Measurements from ENCODE around the gene ANAPC15. TPM values are rescaled to one million over a fixed set of nuclear protein-coding genes. Genes with fewer than 3 reads are reported as not detected.

The ANAPC15 gene
- total and polyA plus RNA-seq, 2 of the 13 experiments (the other 11 are each of a cell fraction or from before 2014, with no cell fraction given): 18.8 to 25.7 TPM

DNA sequence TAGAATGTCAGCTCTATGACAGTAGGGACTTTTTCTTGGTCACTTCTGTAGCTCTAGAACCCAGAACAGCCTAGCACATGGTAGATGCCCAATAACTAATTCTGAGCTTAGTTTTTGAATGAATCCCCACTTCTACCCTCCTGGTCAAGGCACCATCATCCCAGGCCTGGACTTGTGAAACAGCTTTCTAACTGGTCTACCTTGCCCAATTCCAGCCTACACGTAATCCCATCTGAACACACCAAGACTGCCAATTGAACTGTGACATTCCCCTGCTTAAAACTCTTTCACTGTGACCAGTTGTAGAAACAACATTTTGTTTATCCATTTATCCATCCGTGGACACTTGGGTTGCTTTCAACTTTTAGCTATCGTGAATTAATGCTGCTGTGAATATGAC is 16.9 kb upstream of the ANAPC15 start:
- FAIRE-seq (no peak), DNase-seq (ENCODE audit: low spot score) (no peak)
- peaks cover 15% of the 10 kb centered on the region for H3K9me3 ChIP-seq (ENCODE audit: low read length)

More for the DNA sequence above, 16.9 kb upstream of the ANAPC15 start:
- intact Hi-C loops (cut with micrococcal nuclease; ENCODE audit: unreplicated experiment): no loop called here
- ChIA-PET POLR2A (no interaction called here), CTCF (ENCODE audit: low intra/inter-chr PET ratio, low total read pairs) (no interaction called here)
- no peak overlapping the region for H2AFZ ChIP-seq (ENCODE audit: low read length)
- no peaks in the 10 kb centered on the region for H4K20me1 ChIP-seq (ENCODE audit: insufficient read depth, low read length)
- no peak overlapping the region for H3K27ac ChIP-seq (ENCODE audit: extremely low read length, insufficient read depth, low read length)
- H3K27me3 ChIP-seq (ENCODE audit: control insufficient read depth in 1 of 2, insufficient read depth in 2 of 2, low read length in 2 of 2): no peaks in the 10 kb centered on the region; a peak in 3 of 5 replicates
- H3K4me2 ChIP-seq (ENCODE audit: low read depth, low read length): no peak overlapping the region
- no peaks in the 10 kb centered on the region for H3K36me3 ChIP-seq (replicated peaks in 1 of 2; ENCODE audit: control insufficient read depth in 1 of 2, insufficient read depth in 2 of 2, low read length in 2 of 2)
- H3K79me2 ChIP-seq (ENCODE audit: insufficient read depth, low read length): no peaks in the 10 kb centered on the region
- in situ Hi-C loops (cut with HindIII; ENCODE audit: extremely low pct_ligation_motif_present, low pct_unique_long_range_greater_than_20kb): no loop called here
- no peak overlapping the region for H3K9ac ChIP-seq (ENCODE audit: insufficient read depth, low read depth, low read length)
- no peaks in the 10 kb centered on the region for H3K4me1 ChIP-seq (ENCODE audit: insufficient read depth, low read length)
- WGBS (ENCODE audit: low lambda C conversion rate): 12% methylated on average over 3 of the region's 3 CpGs
- BruUV-seq (replicated peaks): no TSS peak
- TF ChIP-seq RARA (CRISPR knock-in tag; IDR thresholded peaks at IDR 0.05) (no peak), ZNF556 (CRISPR knock-in tag; IDR thresholded peaks at IDR 0.05; ENCODE audit: borderline replicate concordance) (no peak), DMTF1 (CRISPR knock-in tag; IDR thresholded peaks at IDR 0.05) (no peak), IRF9 (CRISPR knock-in tag; IDR thresholded peaks at IDR 0.05; ENCODE audit: borderline replicate concordance) (no peak), DNMT1 (CRISPR knock-in tag; IDR thresholded peaks at IDR 0.05) (no peak), DR1 (CRISPR knock-in tag; IDR thresholded peaks at IDR 0.05) (no peak), ZNF740 (CRISPR knock-in tag; IDR thresholded peaks at IDR 0.05) (no peak), NFKBIZ (CRISPR knock-in tag; IDR thresholded peaks at IDR 0.05) (no peak), HOXA7 (CRISPR knock-in tag; IDR thresholded peaks at IDR 0.05) (no peak), MATR3 (CRISPR knock-in tag; IDR thresholded peaks at IDR 0.05) (no peak), ZFP90 (CRISPR knock-in tag; IDR thresholded peaks at IDR 0.05; ENCODE audit: borderline replicate concordance) (no peak), ZNF337 (CRISPR knock-in tag; IDR thresholded peaks at IDR 0.05; ENCODE audit: borderline replicate concordance, low read depth) (no peak), PHF5A (CRISPR knock-in tag; IDR thresholded peaks at IDR 0.05; ENCODE audit: low read depth, unreplicated experiment) (no peak), ZNF101 (CRISPR knock-in tag; IDR thresholded peaks at IDR 0.05; ENCODE audit: borderline replicate concordance, low read depth) (no peak), ZNF253 (CRISPR knock-in tag; IDR thresholded peaks at IDR 0.05; ENCODE audit: borderline replicate concordance) (no peak), CHD2 (IDR thresholded peaks at IDR 0.05; ENCODE audit: low read depth, low read length) (no peak), TBX2 (CRISPR knock-in tag; IDR thresholded peaks at IDR 0.05; ENCODE audit: borderline replicate concordance) (no peak)
- TF ChIP-seq, protein P1, sequence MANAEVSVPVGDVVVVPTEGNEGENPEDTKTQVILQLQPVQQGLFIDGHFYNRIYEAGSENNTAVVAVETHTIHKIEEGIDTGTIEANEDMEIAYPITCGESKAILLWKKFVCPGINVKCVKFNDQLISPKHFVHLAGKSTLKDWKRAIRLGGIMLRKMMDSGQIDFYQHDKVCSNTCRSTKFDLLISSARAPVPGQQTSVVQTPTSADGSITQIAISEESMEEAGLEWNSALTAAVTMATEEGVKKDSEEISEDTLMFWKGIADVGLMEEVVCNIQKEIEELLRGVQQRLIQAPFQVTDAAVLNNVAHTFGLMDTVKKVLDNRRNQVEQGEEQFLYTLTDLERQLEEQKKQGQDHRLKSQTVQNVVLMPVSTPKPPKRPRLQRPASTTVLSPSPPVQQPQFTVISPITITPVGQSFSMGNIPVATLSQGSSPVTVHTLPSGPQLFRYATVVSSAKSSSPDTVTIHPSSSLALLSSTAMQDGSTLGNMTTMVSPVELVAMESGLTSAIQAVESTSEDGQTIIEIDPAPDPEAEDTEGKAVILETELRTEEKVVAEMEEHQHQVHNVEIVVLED (CRISPR knock-in tag; IDR thresholded peaks at IDR 0.05; ENCODE audit: borderline replicate concordance): no peak
- TF ChIP-seq, protein P2, sequence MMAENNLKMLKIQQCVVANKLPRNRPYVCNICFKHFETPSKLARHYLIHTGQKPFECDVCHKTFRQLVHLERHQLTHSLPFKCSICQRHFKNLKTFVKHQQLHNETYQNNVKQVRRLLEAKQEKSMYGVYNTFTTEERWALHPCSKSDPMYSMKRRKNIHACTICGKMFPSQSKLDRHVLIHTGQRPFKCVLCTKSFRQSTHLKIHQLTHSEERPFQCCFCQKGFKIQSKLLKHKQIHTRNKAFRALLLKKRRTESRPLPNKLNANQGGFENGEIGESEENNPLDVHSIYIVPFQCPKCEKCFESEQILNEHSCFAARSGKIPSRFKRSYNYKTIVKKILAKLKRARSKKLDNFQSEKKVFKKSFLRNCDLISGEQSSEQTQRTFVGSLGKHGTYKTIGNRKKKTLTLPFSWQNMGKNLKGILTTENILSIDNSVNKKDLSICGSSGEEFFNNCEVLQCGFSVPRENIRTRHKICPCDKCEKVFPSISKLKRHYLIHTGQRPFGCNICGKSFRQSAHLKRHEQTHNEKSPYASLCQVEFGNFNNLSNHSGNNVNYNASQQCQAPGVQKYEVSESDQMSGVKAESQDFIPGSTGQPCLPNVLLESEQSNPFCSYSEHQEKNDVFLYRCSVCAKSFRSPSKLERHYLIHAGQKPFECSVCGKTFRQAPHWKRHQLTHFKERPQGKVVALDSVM (CRISPR knock-in tag; IDR thresholded peaks at IDR 0.05): no peak
- no peak for ATAC-seq
- H3K4me3 ChIP-seq (replicated peaks in 1 of 3; ENCODE audit: insufficient read depth in 1 of 3, low read depth in 2 of 3, low read length in 3 of 3): no peak overlapping the region
